Prostate gland (tissue), 1 donor: ENCODE data around the gene RPS15.

ENCODE experiments used
- POLR2A ChIP-seq: fragments of 450-650 bp; IDR thresholded peaks from one replicate; pipeline ENCODE4 v1.6.1; 2016; ENCODE audit warnings: antibody characterized with exemption, mild to moderate bottlenecking
- POLR2AphosphoS5 ChIP-seq: sonication (generic); formaldehyde crosslinking; IDR thresholded peaks from one replicate; pipeline ENCODE4 v1.6.1; 2017; ENCODE audit warnings: antibody characterized with exemption

DNA sequence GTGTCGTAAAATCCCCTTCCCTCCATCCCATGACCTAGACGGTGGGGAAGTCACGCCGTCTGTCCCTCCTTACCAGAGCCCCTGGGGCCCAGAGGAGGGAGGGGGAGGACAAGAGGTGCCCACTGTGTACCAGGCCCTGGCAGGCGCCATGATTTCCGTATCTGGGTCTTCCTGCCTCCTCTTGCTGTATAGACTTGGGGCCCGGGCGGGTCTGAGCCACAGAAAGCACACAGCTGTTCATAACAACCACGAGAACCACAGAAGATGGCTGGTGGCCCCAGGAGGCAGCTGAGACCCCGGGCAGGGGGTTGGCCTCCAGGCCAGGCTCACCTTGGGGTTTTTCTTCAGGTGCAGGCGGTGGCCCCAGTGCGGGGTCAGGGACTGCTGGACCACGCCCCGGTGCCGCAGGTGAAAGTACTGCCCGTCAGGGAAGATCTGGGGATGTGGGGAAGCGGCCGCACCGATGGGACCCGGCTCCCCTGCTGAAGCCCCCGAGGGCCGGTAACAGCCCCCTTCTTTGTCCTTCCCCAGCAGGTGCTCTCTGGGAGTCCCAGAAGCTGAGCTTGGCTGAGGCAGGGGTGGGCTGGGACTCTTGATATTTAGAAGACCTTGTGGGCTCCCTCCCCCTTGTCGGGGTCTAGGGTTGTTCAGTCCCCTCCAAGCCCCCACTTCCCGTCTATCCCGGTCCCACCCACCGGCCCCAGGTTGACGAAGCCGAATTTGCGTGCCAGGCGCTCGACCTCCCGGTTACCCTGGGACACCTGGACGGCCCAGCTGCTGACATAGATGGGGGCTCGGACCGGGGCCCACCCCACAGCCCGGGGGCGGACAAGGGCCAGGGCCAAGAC is 51.5 kb downstream of the RPS15 start:
- no peak for TF ChIP-seq POLR2AphosphoS5
- TF ChIP-seq POLR2A: no peak
